ENCODE measurements around the gene SORL1.

DNA sequence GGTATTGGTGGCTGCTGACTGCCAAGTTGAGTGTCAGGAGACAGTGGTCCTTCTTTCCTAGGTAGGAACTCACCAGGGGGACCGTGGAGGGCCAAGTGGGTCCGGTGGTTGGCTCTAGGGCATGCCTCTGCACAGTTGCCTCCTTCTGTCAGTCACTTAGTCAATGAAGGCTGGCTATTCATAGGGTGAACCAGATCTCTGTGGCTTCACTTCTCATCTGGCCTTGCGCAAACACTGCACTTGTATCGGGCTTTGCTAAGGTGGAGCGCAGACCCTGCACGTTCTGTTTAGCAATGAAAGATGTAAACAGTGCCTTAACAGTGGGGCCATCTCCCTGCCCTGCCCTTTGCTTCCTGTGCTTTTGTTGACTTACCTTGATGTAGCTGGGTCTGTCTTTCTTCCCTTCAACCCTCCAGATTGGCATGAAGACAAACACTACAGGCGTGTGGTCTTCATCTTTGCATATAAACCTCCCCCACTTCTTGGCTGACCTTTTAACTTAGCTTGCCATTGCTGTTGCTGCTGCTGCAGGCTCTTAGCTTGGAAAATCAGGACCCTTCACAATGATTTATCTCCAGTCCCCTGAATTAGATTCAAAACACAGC lies 7.4 kb downstream of the SORL1 start:
- TF ChIP-seq CTCF (CRISPR knock-in tag; IDR thresholded peaks at IDR 0.05) (no peak; the same call in 1 of the 2 replicates), JUNB (CRISPR knock-in tag; IDR thresholded peaks at IDR 0.05; ENCODE audit: borderline replicate concordance) (no peak; the same call in 1 of the 2 replicates), ZNF569 (CRISPR knock-in tag; IDR thresholded peaks at IDR 0.05; ENCODE audit: borderline replicate concordance) (no peak), PLRG1 (conservative IDR thresholded peaks at IDR 0.05) (no peak), ZNF343 (CRISPR knock-in tag; IDR thresholded peaks at IDR 0.05) (0 out of 2 replicates have a peak, but pooled peaks have one; percentile 68), IRX3 (CRISPR knock-in tag; IDR thresholded peaks at IDR 0.05; ENCODE audit: borderline replicate concordance, low read depth) (peak; percentile 75; the same call in 1 of the 2 replicates), ZNF460 (CRISPR knock-in tag; IDR thresholded peaks at IDR 0.05; ENCODE audit: borderline replicate concordance) (no peak; the same call in 1 of the 2 replicates), RAD21 (CRISPR knock-in tag; IDR thresholded peaks at IDR 0.05) (no peak), DPF2 (CRISPR knock-in tag; IDR thresholded peaks at IDR 0.05; ENCODE audit: borderline replicate concordance, low read depth) (peak; percentile 98)
- TF ChIP-seq, protein P1, sequence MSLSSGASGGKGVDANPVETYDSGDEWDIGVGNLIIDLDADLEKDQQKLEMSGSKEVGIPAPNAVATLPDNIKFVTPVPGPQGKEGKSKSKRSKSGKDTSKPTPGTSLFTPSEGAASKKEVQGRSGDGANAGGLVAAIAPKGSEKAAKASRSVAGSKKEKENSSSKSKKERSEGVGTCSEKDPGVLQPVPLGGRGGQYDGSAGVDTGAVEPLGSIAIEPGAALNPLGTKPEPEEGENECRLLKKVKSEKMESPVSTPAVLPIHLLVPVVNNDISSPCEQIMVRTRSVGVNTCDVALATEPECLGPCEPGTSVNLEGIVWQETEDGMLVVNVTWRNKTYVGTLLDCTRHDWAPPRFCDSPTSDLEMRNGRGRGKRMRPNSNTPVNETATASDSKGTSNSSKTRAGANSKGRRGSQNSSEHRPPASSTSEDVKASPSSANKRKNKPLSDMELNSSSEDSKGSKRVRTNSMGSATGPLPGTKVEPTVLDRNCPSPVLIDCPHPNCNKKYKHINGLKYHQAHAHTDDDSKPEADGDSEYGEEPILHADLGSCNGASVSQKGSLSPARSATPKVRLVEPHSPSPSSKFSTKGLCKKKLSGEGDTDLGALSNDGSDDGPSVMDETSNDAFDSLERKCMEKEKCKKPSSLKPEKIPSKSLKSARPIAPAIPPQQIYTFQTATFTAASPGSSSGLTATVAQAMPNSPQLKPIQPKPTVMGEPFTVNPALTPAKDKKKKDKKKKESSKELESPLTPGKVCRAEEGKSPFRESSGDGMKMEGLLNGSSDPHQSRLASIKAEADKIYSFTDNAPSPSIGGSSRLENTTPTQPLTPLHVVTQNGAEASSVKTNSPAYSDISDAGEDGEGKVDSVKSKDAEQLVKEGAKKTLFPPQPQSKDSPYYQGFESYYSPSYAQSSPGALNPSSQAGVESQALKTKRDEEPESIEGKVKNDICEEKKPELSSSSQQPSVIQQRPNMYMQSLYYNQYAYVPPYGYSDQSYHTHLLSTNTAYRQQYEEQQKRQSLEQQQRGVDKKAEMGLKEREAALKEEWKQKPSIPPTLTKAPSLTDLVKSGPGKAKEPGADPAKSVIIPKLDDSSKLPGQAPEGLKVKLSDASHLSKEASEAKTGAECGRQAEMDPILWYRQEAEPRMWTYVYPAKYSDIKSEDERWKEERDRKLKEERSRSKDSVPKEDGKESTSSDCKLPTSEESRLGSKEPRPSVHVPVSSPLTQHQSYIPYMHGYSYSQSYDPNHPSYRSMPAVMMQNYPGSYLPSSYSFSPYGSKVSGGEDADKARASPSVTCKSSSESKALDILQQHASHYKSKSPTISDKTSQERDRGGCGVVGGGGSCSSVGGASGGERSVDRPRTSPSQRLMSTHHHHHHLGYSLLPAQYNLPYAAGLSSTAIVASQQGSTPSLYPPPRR (CRISPR knock-in tag; IDR thresholded peaks at IDR 0.05; ENCODE audit: borderline replicate concordance) = peak; percentile 99
- TF ChIP-seq, protein P2, sequence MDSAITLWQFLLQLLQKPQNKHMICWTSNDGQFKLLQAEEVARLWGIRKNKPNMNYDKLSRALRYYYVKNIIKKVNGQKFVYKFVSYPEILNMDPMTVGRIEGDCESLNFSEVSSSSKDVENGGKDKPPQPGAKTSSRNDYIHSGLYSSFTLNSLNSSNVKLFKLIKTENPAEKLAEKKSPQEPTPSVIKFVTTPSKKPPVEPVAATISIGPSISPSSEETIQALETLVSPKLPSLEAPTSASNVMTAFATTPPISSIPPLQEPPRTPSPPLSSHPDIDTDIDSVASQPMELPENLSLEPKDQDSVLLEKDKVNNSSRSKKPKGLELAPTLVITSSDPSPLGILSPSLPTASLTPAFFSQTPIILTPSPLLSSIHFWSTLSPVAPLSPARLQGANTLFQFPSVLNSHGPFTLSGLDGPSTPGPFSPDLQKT (CRISPR knock-in tag; IDR thresholded peaks at IDR 0.05; ENCODE audit: borderline replicate concordance) = no peak

Data from HepG2 (cell line).